WERI-Rb-1 (cell line): ENCODE data around the gene WDR11.

Experiments used
- DNase-seq: peaks from one replicate; pipeline ENCODE4 v3.0.0-alpha.2; 2020
- H3K27ac ChIP-seq: fragments of 250-450 bp; sonication (Bioruptor Pico); 2 replicates; pipeline ENCODE4 v1.5.1; 2020; ENCODE audit warnings: mild to moderate bottlenecking, moderate library complexity
- H3K27me3 ChIP-seq: fragments of 250-450 bp; sonication (Bioruptor Pico); 2 replicates; pipeline ENCODE4 v1.5.1; 2021; ENCODE audit warnings: mild to moderate bottlenecking, low read depth, moderate library complexity; ENCODE audit not compliant: insufficient read depth, severe bottlenecking
- H3K36me3 ChIP-seq: fragments of 250-450 bp; sonication (Bioruptor Pico); 2 replicates; pipeline ENCODE4 v1.5.1; 2020; ENCODE audit warnings: mild to moderate bottlenecking, moderate library complexity
- H3K4me3 ChIP-seq: 2 replicates; pipeline ENCODE4 v1.5.1; 2011; ENCODE audit warnings: low read depth, mild to moderate bottlenecking, control low read depth, low read length
- H3K9me3 ChIP-seq: fragments of 250-450 bp; sonication (Bioruptor Pico); 2 replicates; pipeline ENCODE4 v1.5.1; 2021; ENCODE audit warnings: mild to moderate bottlenecking, moderate library complexity; ENCODE audit not compliant: severe bottlenecking
- TF ChIP-seq, protein P1 (sequence below): IDR thresholded peaks from 2 replicates; pipeline ENCODE4 v1.5.1; 2011; ENCODE audit warnings: low read depth, mild to moderate bottlenecking, control low read depth, inconsistent platforms, low read length

Gene WDR11

GRCh38 chr10:120825878-120826769 is 25.0 kb upstream of the WDR11 start:
- Histone ChIP-seq H3K27ac (no peak overlapping the region), H3K36me3 (no peaks in the 10 kb centered on the region), H3K27me3 (no peaks in the 10 kb centered on the region), H3K9me3 (no peaks in the 10 kb centered on the region), H3K4me3 (no peak overlapping the region)
- DNase-seq: no peak
- TF ChIP-seq, protein P1, sequence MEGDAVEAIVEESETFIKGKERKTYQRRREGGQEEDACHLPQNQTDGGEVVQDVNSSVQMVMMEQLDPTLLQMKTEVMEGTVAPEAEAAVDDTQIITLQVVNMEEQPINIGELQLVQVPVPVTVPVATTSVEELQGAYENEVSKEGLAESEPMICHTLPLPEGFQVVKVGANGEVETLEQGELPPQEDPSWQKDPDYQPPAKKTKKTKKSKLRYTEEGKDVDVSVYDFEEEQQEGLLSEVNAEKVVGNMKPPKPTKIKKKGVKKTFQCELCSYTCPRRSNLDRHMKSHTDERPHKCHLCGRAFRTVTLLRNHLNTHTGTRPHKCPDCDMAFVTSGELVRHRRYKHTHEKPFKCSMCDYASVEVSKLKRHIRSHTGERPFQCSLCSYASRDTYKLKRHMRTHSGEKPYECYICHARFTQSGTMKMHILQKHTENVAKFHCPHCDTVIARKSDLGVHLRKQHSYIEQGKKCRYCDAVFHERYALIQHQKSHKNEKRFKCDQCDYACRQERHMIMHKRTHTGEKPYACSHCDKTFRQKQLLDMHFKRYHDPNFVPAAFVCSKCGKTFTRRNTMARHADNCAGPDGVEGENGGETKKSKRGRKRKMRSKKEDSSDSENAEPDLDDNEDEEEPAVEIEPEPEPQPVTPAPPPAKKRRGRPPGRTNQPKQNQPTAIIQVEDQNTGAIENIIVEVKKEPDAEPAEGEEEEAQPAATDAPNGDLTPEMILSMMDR: no peak

GRCh38 chr10:120827251-120827875 is 23.8 kb upstream of the WDR11 start:
- Histone ChIP-seq H3K27ac (no peak overlapping the region), H3K4me3 (no peak overlapping the region), H3K36me3 (no peaks in the 10 kb centered on the region), H3K9me3 (no peaks in the 10 kb centered on the region), H3K27me3 (no peaks in the 10 kb centered on the region)
- DNase-seq: no peak
- TF ChIP-seq, protein P1: no peak

DNA sequence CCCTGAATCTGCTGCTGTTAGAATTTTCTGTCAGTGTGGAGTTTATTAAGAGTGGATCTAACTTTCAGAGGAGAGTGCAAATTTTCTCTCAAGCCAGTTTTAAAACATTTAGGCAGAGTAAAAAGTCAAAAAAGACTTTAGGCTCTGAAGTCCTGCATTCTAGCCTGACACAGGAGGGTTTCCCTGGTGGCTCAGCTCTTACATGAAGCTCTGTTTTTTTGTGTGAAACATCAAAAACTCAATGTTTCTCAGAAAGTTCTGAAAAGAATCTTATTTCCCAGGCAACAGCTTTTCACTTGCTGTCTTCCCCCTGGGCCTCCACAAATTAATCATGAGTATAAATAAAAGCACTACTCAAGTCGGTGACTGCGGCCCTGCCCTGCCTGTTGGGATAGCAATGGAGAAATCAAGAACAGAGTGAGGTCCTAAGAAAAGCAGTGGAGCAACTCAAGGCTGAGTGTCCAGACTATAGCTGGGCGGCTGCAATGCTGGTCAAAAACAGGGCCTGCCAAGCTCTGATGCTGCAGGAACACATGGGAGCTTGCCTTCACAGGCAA is 22.3 kb upstream of the WDR11 start:
- DNase-seq: no peak
- no peaks in the 10 kb centered on the region for H3K9me3 ChIP-seq
- no peak overlapping the region for H3K27ac ChIP-seq
- H3K36me3 ChIP-seq: no peaks in the 10 kb centered on the region
- no peak overlapping the region for H3K4me3 ChIP-seq
- H3K27me3 ChIP-seq: no peaks in the 10 kb centered on the region
- TF ChIP-seq, protein P1: no peak

GRCh38 chr10:120832106-120832505 is 19.1 kb upstream of the WDR11 start:
- no peaks in the 10 kb centered on the region for H3K9me3 ChIP-seq
- TF ChIP-seq, protein P1: no peak
- no peak overlapping the region for H3K4me3 ChIP-seq
- no peak for DNase-seq
- H3K36me3 ChIP-seq: no peaks in the 10 kb centered on the region
- H3K27ac ChIP-seq: no peak overlapping the region
- no peaks in the 10 kb centered on the region for H3K27me3 ChIP-seq

DNA sequence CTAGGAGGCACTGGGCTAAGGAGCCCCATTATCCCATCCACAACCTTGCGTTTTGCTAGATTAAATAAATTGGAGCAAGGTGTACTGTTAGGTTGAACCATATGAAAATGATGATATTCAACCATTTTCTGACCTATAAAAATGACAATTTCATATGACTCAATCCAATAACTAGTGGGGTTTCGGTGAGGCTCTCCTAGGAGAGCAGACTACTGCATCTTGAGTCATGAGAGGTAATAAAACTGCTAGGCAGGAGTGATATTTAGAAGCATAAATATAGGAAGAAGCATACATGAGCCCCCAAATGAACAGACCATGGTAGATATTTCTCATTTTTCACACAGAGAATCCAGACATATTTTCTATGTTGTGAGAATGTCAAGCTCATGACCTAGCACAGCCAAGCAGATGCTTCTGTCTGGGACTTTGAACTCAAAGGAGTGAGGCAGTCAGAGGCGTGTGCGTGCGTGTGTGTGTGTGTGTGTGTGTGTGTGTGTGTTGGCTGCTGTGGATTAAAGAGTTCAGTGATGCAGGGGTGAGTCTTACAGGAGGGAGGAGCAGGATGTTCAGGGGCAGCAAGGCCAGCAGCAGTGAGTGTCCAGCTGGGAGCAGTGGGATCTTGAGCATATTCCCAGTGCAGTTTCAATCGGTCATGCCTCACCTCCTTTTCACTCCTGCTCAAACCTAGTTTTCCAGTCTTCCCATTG is 17.8 kb upstream of the WDR11 start:
- TF ChIP-seq, protein P1: no peak
- no peak for DNase-seq
- Histone ChIP-seq H3K36me3 (no peaks in the 10 kb centered on the region), H3K27ac (no peak overlapping the region), H3K4me3 (no peak overlapping the region), H3K27me3 (no peaks in the 10 kb centered on the region), H3K9me3 (no peaks in the 10 kb centered on the region)
